Activated CD8-positive, alpha-beta memory T cell treated with anti-CD3 and anti-CD28 coated beads, Interleukin-2, amount 10 ng/mL, durations not matched to agents 7 days and 5 days (primary cell): ENCODE measurements around the gene GJB3. TPM values are rescaled to one million over a fixed set of nuclear protein-coding genes. Genes with fewer than 3 reads are reported as not detected.

Experiments used
- ATAC-seq: fragments of 150-1000 bp; cut with Tn5 transposase; one replicate; pipeline ENCODE4 v1.10.0; 2021; ENCODE audit warnings: moderate library complexity
- CTCF ChIA-PET: fragments of 350-600 bp; sonication (Branson Sonifier 250); formaldehyde crosslinking; loops from one replicate; lab custom pipeline; 2021; ENCODE audit warnings: antibody characterized with exemption; lab: Charles Lee
- DNase-seq: peaks from one replicate; pipeline ENCODE4 v3.0.0-alpha.2; 2020
- H3K27ac Mint-ChIP-seq: one replicate; pipeline ENCODE4 v1.8.0; 2021; ENCODE audit warnings: mild to moderate bottlenecking, mixed read lengths
- H3K27me3 Mint-ChIP-seq: one replicate; pipeline ENCODE4 v1.8.0; 2021; ENCODE audit warnings: mixed read lengths
- H3K36me3 Mint-ChIP-seq: one replicate; pipeline ENCODE4 v1.8.0; 2021; ENCODE audit warnings: mild to moderate bottlenecking, mixed read lengths
- H3K4me1 Mint-ChIP-seq: one replicate; pipeline ENCODE4 v1.8.0; 2021; ENCODE audit warnings: mixed read lengths
- H3K4me3 Mint-ChIP-seq: one replicate; pipeline ENCODE4 v1.8.0; 2021; ENCODE audit warnings: mild to moderate bottlenecking, moderate library complexity, mixed read lengths
- H3K9me3 Mint-ChIP-seq: one replicate; pipeline ENCODE4 v1.8.0; 2022; ENCODE audit warnings: low read depth, mixed read lengths
- total RNA-seq, 2 experiments: library from RNA; stranded (reverse); gene quantifications; one replicate each; pipeline ENCODE4 v1.2.3, GENCODE V29; 2021

Gene GJB3
- total RNA-seq, 2 experiments from 2014 or later, result not detected

GRCh38 chr1:34828611-34829010, 47.6 kb downstream of the GJB3 start:
- Mint-ChIP-seq H3K27ac (no peak overlapping the region), H3K9me3 (no peaks in the 10 kb centered on the region), H3K4me3 (no peak overlapping the region), H3K36me3 (no peaks in the 10 kb centered on the region), H3K4me1 (no peaks in the 10 kb centered on the region), H3K27me3 (no peaks in the 10 kb centered on the region)
- DNase-seq, result no peak
- ATAC-seq, result no peak
- CTCF ChIA-PET, result no interaction called here

- H3K27ac Mint-ChIP-seq, result no peak overlapping the region
- no peaks in the 10 kb centered on the region for H3K9me3 Mint-ChIP-seq
- H3K27me3 Mint-ChIP-seq, result no peaks in the 10 kb centered on the region
- DNase-seq (peak; percentile 30), ATAC-seq (no peak)
- H3K4me1 Mint-ChIP-seq, result no peaks in the 10 kb centered on the region
- no peak overlapping the region for H3K4me3 Mint-ChIP-seq
- no peaks in the 10 kb centered on the region for H3K36me3 Mint-ChIP-seq
- CTCF ChIA-PET, result no interaction called here
Measured at GRCh38 chr1:34829250-34829649, 48.2 kb downstream of the GJB3 start.

GRCh38 chr1:34831721-34832246, 50.8 kb downstream of the GJB3 start:
- no peaks in the 10 kb centered on the region for H3K27me3 Mint-ChIP-seq
- H3K4me3 Mint-ChIP-seq, result no peak overlapping the region
- CTCF ChIA-PET, result interaction anchor here (0.8 kb wide), 1 partner anchor 11 kb away, joined by 3 read pairs; no protein-coding TSS in a partner anchor
- no peaks in the 10 kb centered on the region for H3K36me3 Mint-ChIP-seq
- ATAC-seq (no peak), DNase-seq (no peak)
- H3K27ac Mint-ChIP-seq, result no peak overlapping the region
- no peaks in the 10 kb centered on the region for H3K9me3 Mint-ChIP-seq
- H3K4me1 Mint-ChIP-seq, result no peaks in the 10 kb centered on the region

- ATAC-seq, result no peak
- no peak for DNase-seq
- Mint-ChIP-seq H3K36me3 (no peaks in the 10 kb centered on the region), H3K4me3 (no peak overlapping the region), H3K9me3 (no peaks in the 10 kb centered on the region), H3K4me1 (no peaks in the 10 kb centered on the region), H3K27ac (no peak overlapping the region), H3K27me3 (no peaks in the 10 kb centered on the region)
- CTCF ChIA-PET, result interaction anchor here (3.3 kb wide), 1 partner anchor 19 kb away, joined by 8 read pairs; no protein-coding TSS in a partner anchor
Measured at GRCh38 chr1:34833711-34834110, 52.7 kb downstream of the GJB3 start.

Other genes with a start within 250 kb of the GJB3 start
- gene GJB5, start 26.2 kb upstream of the GJB3 start, total RNA-seq, result not detected
- not detected for gene GJB4, start 21.5 kb upstream of the GJB3 start, total RNA-seq
- not detected for gene GJA4, start 11.8 kb downstream of the GJB3 start, total RNA-seq
- gene SMIM12, start 78.5 kb downstream of the GJB3 start, total RNA-seq, result 10 to 100 TPM; 52.7 to 67.2 TPM
- gene DLGAP3, start 148.4 kb downstream of the GJB3 start, total RNA-seq, result under 1 TPM; 0.50 to 0.66 TPM
- 10 to 100 TPM; 29.6 to 30.2 TPM for gene TMEM35B, start 204.1 kb downstream of the GJB3 start, total RNA-seq